GM18502 (cell line): ENCODE data around the gene CD177.
"Not testable (repeated sequence)": the region's sequence is repeated elsewhere in the genome, so short reads cannot be mapped to it uniquely, and the experiment has no call there.

Experiments used
- ATAC-seq: cut with Tn5 transposase; IDR thresholded peaks from one replicate; pipeline ENCODE4 v1.9.1; 2021; ENCODE audit warnings: mild to moderate bottlenecking; ENCODE audit not compliant: unreplicated experiment, poor library complexity

CD177 gene

GRCh38 chr19:43372462-43372861, 19.0 kb downstream of the CD177 start:
- no peak for ATAC-seq

GRCh38 chr19:43377624-43378023, 24.1 kb downstream of the CD177 start:
- not testable (repeated sequence) for ATAC-seq

GRCh38 chr19:43380008-43380407, 26.5 kb downstream of the CD177 start:
- ATAC-seq: no peak

- ATAC-seq: no peak
Measured at GRCh38 chr19:43380771-43381386, 27.4 kb downstream of the CD177 start.

GRCh38 chr19:43382586-43383216, 29.2 kb downstream of the CD177 start:
- not testable (repeated sequence) for ATAC-seq

- not testable (repeated sequence) for ATAC-seq
Measured at GRCh38 chr19:43383254-43383653, 29.8 kb downstream of the CD177 start.

GRCh38 chr19:43383759-43384158, 30.3 kb downstream of the CD177 start:
- ATAC-seq: not testable (repeated sequence)

- not testable (repeated sequence) for ATAC-seq
Measured at GRCh38 chr19:43390903-43391551, 37.5 kb downstream of the CD177 start.

GRCh38 chr19:43391552-43391935, 38.1 kb downstream of the CD177 start:
- not testable (repeated sequence) for ATAC-seq

GRCh38 chr19:43393501-43393900, 40.0 kb downstream of the CD177 start:
- not testable (repeated sequence) for ATAC-seq

- no peak for ATAC-seq
Measured at GRCh38 chr19:43395561-43395960, 42.1 kb downstream of the CD177 start.

- ATAC-seq: no peak
Measured at GRCh38 chr19:43406297-43406696, 52.8 kb downstream of the CD177 start.

GRCh38 chr19:43407416-43408005, 54.0 kb downstream of the CD177 start:
- no peak for ATAC-seq

GRCh38 chr19:43408043-43408442, 54.6 kb downstream of the CD177 start:
- ATAC-seq: no peak

GRCh38 chr19:43409415-43409814, 55.9 kb downstream of the CD177 start:
- ATAC-seq: no peak

GRCh38 chr19:43412441-43412840, 59.0 kb downstream of the CD177 start:
- no peak for ATAC-seq
